NT2/D1 (cell line): ENCODE measurements around the gene EPHA5.

ENCODE experiments used
- SUZ12 ChIP-seq: IDR thresholded peaks from 2 replicates; pipeline ENCODE4 v1.6.1; 2011; ENCODE audit not compliant: insufficient read length, insufficient read depth; ENCODE audit errors: extremely low read depth
- YY1 ChIP-seq: IDR thresholded peaks from 2 replicates; pipeline ENCODE4 v1.6.1; 2011; ENCODE audit not compliant: insufficient read length, insufficient read depth

- TF ChIP-seq YY1, result no peak
- no peak for TF ChIP-seq SUZ12
Measured at GRCh38 chr4:65337371-65337770, 332.9 kb downstream of the EPHA5 start.
